WTC11 (cell line): ENCODE results near the gene GRK4. TPM values are rescaled to one million over a fixed set of nuclear protein-coding genes. Genes with fewer than 3 reads are reported as not detected.
A peak's percentile ranks its signal among the peaks of the same experiment; 100 is the strongest.

Source experiments
- ATAC-seq: fragments of 200-7000 bp; cut with Tn5 transposase; 2 replicates; pipeline ENCODE4 v1.10.0; 2021; ENCODE audit warnings: mild to moderate bottlenecking, moderate library complexity
- CTCF ChIA-PET: fragments of 300-600 bp; sonication (Branson Sonifier 250); formaldehyde crosslinking; loops from one replicate; lab custom pipeline; 2021; ENCODE audit warnings: antibody characterized with exemption; lab: Charles Lee
- POLR2A ChIA-PET: fragments of 350-600 bp; sonication (Branson Sonifier 250); formaldehyde crosslinking; loops from one replicate; lab custom pipeline; 2021; ENCODE audit warnings: antibody characterized with exemption; lab: Charles Lee
- DNase-seq: peaks from one replicate; pipeline ENCODE4 v3.0.0; 2021; ENCODE audit warnings: low spot score
- H3K27ac Mint-ChIP-seq: 2 replicates; pipeline ENCODE4 v1.8.0; 2021; ENCODE audit warnings: mixed read lengths
- H3K27me3 Mint-ChIP-seq: 2 replicates; pipeline ENCODE4 v1.8.0; 2021; ENCODE audit warnings: low read depth, mild to moderate bottlenecking, moderate library complexity, mixed read lengths
- H3K36me3 Mint-ChIP-seq: 2 replicates; pipeline ENCODE4 v1.8.0; 2021; ENCODE audit warnings: mixed read lengths
- H3K4me1 Mint-ChIP-seq: 2 replicates; pipeline ENCODE4 v1.8.0; 2022; ENCODE audit warnings: mixed read lengths
- H3K4me3 Mint-ChIP-seq: 2 replicates; pipeline ENCODE4 v1.8.0; 2021; ENCODE audit warnings: mild to moderate bottlenecking, moderate library complexity, mixed read lengths
- H3K9me3 Mint-ChIP-seq: 2 replicates; pipeline ENCODE4 v1.8.0; 2021; ENCODE audit warnings: mixed read lengths
- ARID4B ChIP-seq: sonication (generic); formaldehyde crosslinking; IDR thresholded peaks from 2 replicates; pipeline ENCODE4 v1.8.0; 2023; ENCODE audit warnings: missing genetic modification reagents, mild to moderate bottlenecking, borderline replicate concordance
- ATF1 ChIP-seq: sonication (generic); formaldehyde crosslinking; IDR thresholded peaks from 2 replicates; pipeline ENCODE4 v1.8.1; 2023; ENCODE audit warnings: mild to moderate bottlenecking, moderate library complexity, missing genetic modification reagents
- CBFB ChIP-seq: sonication (generic); formaldehyde crosslinking; IDR thresholded peaks from 2 replicates; pipeline ENCODE4 v1.8.1; 2022; ENCODE audit warnings: mild to moderate bottlenecking, low read depth, missing genetic modification reagents
- CREB1 ChIP-seq: sonication (generic); formaldehyde crosslinking; IDR thresholded peaks from 2 replicates; pipeline ENCODE4 v1.8.0; 2023; ENCODE audit warnings: mild to moderate bottlenecking, missing genetic modification reagents
- CREM ChIP-seq: sonication (generic); formaldehyde crosslinking; IDR thresholded peaks from 2 replicates; pipeline ENCODE4 v1.8.1; 2022; ENCODE audit warnings: mild to moderate bottlenecking, missing genetic modification reagents, moderate library complexity
- E2F4 ChIP-seq: sonication (generic); formaldehyde crosslinking; IDR thresholded peaks from 2 replicates; pipeline ENCODE4 v1.8.1; 2022; ENCODE audit warnings: low read depth, mild to moderate bottlenecking, moderate library complexity, missing genetic modification reagents, borderline replicate concordance
- FOXJ3 ChIP-seq: sonication (generic); formaldehyde crosslinking; IDR thresholded peaks from 2 replicates; pipeline ENCODE4 v1.9.0; 2021; ENCODE audit warnings: missing genetic modification reagents, mild to moderate bottlenecking, borderline replicate concordance
- GABPB1 ChIP-seq: sonication (generic); formaldehyde crosslinking; IDR thresholded peaks from 2 replicates; pipeline ENCODE4 v1.8.1; 2023; ENCODE audit warnings: mild to moderate bottlenecking, missing genetic modification reagents
- GTF2I ChIP-seq: fragments of 250-450 bp; sonication (Bioruptor Pico); conservative IDR thresholded peaks from 2 replicates; pipeline ENCODE4 v1.4.0; 2021; ENCODE audit warnings: mild to moderate bottlenecking
- HMGA2 ChIP-seq: fragments of 250-450 bp; sonication (Bioruptor Pico); IDR thresholded peaks from 2 replicates; pipeline ENCODE4 v1.4.0; 2021; ENCODE audit warnings: mild to moderate bottlenecking, moderate library complexity
- IRF1 ChIP-seq: sonication (generic); formaldehyde crosslinking; IDR thresholded peaks from 2 replicates; pipeline ENCODE4 v1.8.0; 2023; ENCODE audit warnings: missing genetic modification reagents
- KAT7 ChIP-seq: sonication (generic); formaldehyde crosslinking; IDR thresholded peaks from 2 replicates; pipeline ENCODE4 v1.8.1; 2023; ENCODE audit warnings: missing genetic modification reagents, mild to moderate bottlenecking, borderline replicate concordance
- MXD4 ChIP-seq: fragments of 250-450 bp; sonication (Bioruptor Pico); IDR thresholded peaks from 2 replicates; pipeline ENCODE4 v1.8.0; 2021; ENCODE audit warnings: mild to moderate bottlenecking, moderate library complexity, borderline replicate concordance
- NR1H2 ChIP-seq: sonication (generic); formaldehyde crosslinking; IDR thresholded peaks from 2 replicates; pipeline ENCODE4 v1.9.0; 2021; ENCODE audit warnings: mild to moderate bottlenecking, moderate library complexity, missing genetic modification reagents
- OVOL2 ChIP-seq: fragments of 250-450 bp; sonication (Bioruptor Pico); IDR thresholded peaks from 2 replicates; pipeline ENCODE4 v1.9.0; 2021; ENCODE audit warnings: mild to moderate bottlenecking, borderline replicate concordance
- PRDM15 ChIP-seq: sonication (generic); formaldehyde crosslinking; IDR thresholded peaks from 2 replicates; pipeline ENCODE4 v1.8.0; 2022; ENCODE audit warnings: missing genetic modification reagents
- SOX15 ChIP-seq: fragments of 250-450 bp; sonication (Bioruptor Pico); IDR thresholded peaks from 2 replicates; pipeline ENCODE4 v1.9.0; 2021; ENCODE audit warnings: mild to moderate bottlenecking
- TCF7 ChIP-seq: sonication (generic); formaldehyde crosslinking; IDR thresholded peaks from 2 replicates; pipeline ENCODE4 v1.8.0; 2022; ENCODE audit warnings: mild to moderate bottlenecking, low read depth, missing genetic modification reagents, moderate library complexity
- TEAD1 ChIP-seq: sonication (generic); formaldehyde crosslinking; IDR thresholded peaks from 2 replicates; pipeline ENCODE4 v1.8.0; 2022; ENCODE audit warnings: mild to moderate bottlenecking, missing genetic modification reagents
- TEAD4 ChIP-seq: sonication (generic); formaldehyde crosslinking; IDR thresholded peaks from 2 replicates; pipeline ENCODE4 v1.8.0; 2022; ENCODE audit warnings: mild to moderate bottlenecking, missing genetic modification reagents
- TP53 ChIP-seq: sonication (generic); formaldehyde crosslinking; IDR thresholded peaks from 2 replicates; pipeline ENCODE4 v1.8.1; 2023; ENCODE audit warnings: mild to moderate bottlenecking, missing genetic modification reagents
- ZBTB21 ChIP-seq: sonication (generic); formaldehyde crosslinking; IDR thresholded peaks from 2 replicates; pipeline ENCODE4 v1.8.1; 2023; ENCODE audit warnings: mild to moderate bottlenecking, missing genetic modification reagents, borderline replicate concordance
- ZNF121 ChIP-seq: sonication (generic); formaldehyde crosslinking; IDR thresholded peaks from 2 replicates; pipeline ENCODE4 v1.8.0; 2023; ENCODE audit warnings: missing genetic modification reagents
- ZNF263 ChIP-seq: sonication (generic); formaldehyde crosslinking; IDR thresholded peaks from 2 replicates; pipeline ENCODE4 v1.8.1; 2022; ENCODE audit warnings: low read depth, mild to moderate bottlenecking, moderate library complexity, missing genetic modification reagents
- total RNA-seq: library from RNA; stranded (reverse); gene quantifications from 3 replicates; pipeline ENCODE4 v1.2.3, GENCODE V29; 2021
- TF ChIP-seq, protein P1 (sequence below): sonication (generic); formaldehyde crosslinking; IDR thresholded peaks from 2 replicates; pipeline ENCODE4 v1.8.1; 2023; ENCODE audit warnings: mild to moderate bottlenecking, missing genetic modification reagents, borderline replicate concordance

GRK4 gene
- total RNA-seq, 1 experiment from 2014 or later: 1.4 TPM

DNA sequence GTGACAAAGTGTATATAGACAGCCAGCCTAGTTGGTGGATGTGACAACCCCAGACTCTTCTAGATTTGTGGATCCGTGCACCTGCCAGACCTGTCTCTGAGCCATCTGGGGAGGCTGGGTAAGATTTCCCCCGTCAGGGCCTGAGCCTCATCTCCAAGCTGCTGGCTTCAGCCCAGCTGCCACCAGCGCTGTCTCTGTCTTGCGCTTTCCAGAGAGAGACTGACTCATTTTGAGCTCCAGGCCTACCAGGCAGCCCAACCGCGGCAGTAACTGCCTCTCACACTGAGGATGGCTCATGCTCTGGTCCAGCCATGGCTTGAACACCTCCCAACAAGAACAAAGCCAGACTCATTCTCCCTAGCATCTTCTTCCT, 26.6 kb upstream of the GRK4 start (continued):
- no peak for TF ChIP-seq PRDM15 (CRISPR knock-in tag)
- TF ChIP-seq OVOL2: no peak
- no peak for TF ChIP-seq TEAD1 (CRISPR knock-in tag)
- TF ChIP-seq ZBTB21 (CRISPR knock-in tag): no peak
- no peak for TF ChIP-seq MXD4 (CRISPR knock-in tag)
- TF ChIP-seq HMGA2 (CRISPR knock-in tag): no peak
- no peak for TF ChIP-seq SOX15
- TF ChIP-seq KAT7: no peak
- TF ChIP-seq IRF1 (CRISPR knock-in tag): no peak
- no peak for TF ChIP-seq CREB1
- no peak for TF ChIP-seq ZNF263
- no peak for TF ChIP-seq NR1H2 (CRISPR knock-in tag)
- TF ChIP-seq ARID4B: no peak

DNA sequence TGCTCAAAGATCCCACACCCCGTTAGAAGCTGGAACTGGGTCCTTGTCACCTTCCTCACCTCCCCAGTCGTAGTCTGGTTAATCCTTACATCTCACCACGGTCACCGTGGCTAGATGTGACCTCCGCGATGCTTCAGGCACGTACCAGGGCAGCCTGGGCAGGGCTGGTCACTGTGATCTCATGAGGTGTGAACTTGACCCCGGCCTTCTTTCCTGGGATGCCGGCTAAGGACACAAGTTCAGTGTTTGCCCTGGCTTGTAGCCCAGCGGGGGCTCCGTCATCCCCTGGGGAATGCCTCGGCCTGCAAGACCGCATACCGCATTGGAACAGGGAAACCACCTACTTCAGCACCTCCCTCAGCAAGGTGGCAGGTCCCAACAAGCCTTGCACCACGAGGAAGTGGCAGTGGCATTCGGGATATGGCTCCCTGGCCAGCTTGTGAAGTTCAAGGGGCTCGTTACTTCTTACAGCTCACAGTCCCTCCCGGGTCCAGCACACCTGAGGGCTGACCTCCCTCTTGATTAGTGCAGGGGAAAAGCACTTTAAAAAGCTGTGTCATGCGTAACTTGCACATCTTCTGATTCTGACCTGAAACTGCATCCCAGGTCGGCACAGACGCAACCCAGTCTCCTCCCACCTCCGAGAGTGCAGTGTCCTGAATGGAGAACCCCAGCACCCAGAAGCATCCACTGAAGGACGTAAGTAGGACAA, 26.1 kb upstream of the GRK4 start:
- Mint-ChIP-seq H3K9me3 (no peaks in the 10 kb centered on the region), H3K4me1 (peaks cover 26% of the 10 kb centered on the region), H3K4me3 (no peak overlapping the region; the same call in 1 of the 2 replicates), H3K36me3 (peaks cover 37% of the 10 kb centered on the region), H3K27me3 (no peaks in the 10 kb centered on the region), H3K27ac (peak overlapping the region; percentile 51)
- ChIA-PET CTCF (interaction anchor here (0.7 to 2.3 kb wide), 2 partner anchors 15 to 17 kb away, joined by 3 to 11 read pairs; no protein-coding TSS in a partner anchor), POLR2A (interaction anchor here (1.2 kb wide), 1 partner anchor 10 kb away, joined by 3 read pairs; no protein-coding TSS in a partner anchor)
- ATAC-seq: no peak
- no peak for DNase-seq
- TF ChIP-seq GTF2I (no peak), FOXJ3 (no peak), TEAD4 (CRISPR knock-in tag) (no peak), ATF1 (CRISPR knock-in tag) (no peak), ZNF121 (CRISPR knock-in tag) (no peak), CREB1 (0 out of 2 replicates have a peak, but pooled peaks have one; percentile 23), TP53 (CRISPR knock-in tag) (no peak), E2F4 (no peak), GABPB1 (CRISPR knock-in tag) (peak; percentile 65), CREM (CRISPR knock-in tag) (peak; percentile 32; the same call in 1 of the 2 replicates), TCF7 (CRISPR knock-in tag) (no peak), CBFB (CRISPR knock-in tag) (no peak)
- TF ChIP-seq, protein P1, sequence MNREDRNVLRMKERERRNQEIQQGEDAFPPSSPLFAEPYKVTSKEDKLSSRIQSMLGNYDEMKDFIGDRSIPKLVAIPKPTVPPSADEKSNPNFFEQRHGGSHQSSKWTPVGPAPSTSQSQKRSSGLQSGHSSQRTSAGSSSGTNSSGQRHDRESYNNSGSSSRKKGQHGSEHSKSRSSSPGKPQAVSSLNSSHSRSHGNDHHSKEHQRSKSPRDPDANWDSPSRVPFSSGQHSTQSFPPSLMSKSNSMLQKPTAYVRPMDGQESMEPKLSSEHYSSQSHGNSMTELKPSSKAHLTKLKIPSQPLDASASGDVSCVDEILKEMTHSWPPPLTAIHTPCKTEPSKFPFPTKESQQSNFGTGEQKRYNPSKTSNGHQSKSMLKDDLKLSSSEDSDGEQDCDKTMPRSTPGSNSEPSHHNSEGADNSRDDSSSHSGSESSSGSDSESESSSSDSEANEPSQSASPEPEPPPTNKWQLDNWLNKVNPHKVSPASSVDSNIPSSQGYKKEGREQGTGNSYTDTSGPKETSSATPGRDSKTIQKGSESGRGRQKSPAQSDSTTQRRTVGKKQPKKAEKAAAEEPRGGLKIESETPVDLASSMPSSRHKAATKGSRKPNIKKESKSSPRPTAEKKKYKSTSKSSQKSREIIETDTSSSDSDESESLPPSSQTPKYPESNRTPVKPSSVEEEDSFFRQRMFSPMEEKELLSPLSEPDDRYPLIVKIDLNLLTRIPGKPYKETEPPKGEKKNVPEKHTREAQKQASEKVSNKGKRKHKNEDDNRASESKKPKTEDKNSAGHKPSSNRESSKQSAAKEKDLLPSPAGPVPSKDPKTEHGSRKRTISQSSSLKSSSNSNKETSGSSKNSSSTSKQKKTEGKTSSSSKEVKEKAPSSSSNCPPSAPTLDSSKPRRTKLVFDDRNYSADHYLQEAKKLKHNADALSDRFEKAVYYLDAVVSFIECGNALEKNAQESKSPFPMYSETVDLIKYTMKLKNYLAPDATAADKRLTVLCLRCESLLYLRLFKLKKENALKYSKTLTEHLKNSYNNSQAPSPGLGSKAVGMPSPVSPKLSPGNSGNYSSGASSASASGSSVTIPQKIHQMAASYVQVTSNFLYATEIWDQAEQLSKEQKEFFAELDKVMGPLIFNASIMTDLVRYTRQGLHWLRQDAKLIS (CRISPR knock-in tag): no peak
